ENCODE data around the gene VSTM4. TPM values are rescaled to one million over a fixed set of nuclear protein-coding genes. Genes with fewer than 3 reads are reported as not detected.

VSTM4 gene
- total RNA-seq (2014; rRNA removed; shearing (Covaris generic)): not detected in 2 replicates

- DNase-seq (ENCODE audit: low spot score): no peak
- in situ Hi-C loops (cut with HindIII; ENCODE audit: low sequenced_read_pairs): no loop called here
Measured at GRCh38 chr10:49115015-49115795, at the start of gene VSTM4. TSS of gene VSTM4 (minus strand) at chr10:49115522. CDS start at chr10:49115485, 37 bp downstream.

DNA sequence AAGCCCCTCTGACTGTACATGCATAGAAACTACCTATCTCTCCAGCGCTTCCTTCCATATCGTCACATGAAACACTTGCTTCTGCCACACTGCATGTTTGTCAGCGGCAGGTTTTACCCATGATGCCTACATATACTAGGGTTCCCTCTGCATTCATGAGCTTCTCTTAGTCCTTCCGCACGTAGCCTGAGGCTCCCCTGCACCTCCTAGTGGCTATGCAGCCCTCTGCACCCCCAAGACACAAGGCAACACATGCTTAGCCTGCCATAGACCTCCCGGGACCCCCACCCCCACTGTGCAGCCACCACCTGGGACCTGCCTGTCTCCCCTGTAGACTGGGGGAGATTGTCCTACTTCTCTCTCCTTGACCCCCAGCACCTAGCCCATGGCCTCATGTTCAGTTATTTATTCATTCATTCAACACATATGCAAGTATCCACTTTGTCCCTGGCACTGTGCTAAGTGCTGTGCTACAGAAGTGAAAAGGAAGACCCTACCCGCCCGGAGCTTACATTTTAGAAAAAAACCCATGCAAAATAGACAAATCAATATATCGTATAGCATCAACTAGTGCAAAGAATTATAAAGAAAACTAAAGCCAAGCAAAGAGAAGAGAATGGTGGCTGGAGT lies 49.4 kb upstream of the VSTM4 start:
- in situ Hi-C loops (cut with HindIII; ENCODE audit: low sequenced_read_pairs): no loop called here
- DNase-seq (ENCODE audit: low spot score): peak; percentile 14

DNA sequence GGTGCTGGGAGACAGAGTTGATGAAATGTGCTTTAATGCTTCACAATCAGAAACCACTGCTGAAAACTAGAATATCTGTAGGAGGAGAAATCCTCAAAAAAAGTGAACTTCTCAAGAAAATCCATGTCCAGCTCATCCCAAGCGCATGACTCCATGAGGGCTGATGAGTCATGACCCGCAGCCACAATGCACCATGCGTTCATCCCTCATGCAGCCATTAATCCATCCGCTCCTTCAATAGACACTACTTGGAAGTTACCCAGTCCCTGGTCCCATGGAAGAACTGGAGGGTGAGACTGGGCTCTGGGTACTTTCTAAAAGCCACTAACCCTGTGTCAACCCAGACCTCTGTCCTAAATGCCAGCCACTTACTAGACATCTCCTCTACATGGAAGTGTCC lies 48.4 kb upstream of the VSTM4 start:
- in situ Hi-C loops (cut with HindIII; ENCODE audit: low sequenced_read_pairs): no loop called here
- no peak for DNase-seq (ENCODE audit: low spot score)

DNA sequence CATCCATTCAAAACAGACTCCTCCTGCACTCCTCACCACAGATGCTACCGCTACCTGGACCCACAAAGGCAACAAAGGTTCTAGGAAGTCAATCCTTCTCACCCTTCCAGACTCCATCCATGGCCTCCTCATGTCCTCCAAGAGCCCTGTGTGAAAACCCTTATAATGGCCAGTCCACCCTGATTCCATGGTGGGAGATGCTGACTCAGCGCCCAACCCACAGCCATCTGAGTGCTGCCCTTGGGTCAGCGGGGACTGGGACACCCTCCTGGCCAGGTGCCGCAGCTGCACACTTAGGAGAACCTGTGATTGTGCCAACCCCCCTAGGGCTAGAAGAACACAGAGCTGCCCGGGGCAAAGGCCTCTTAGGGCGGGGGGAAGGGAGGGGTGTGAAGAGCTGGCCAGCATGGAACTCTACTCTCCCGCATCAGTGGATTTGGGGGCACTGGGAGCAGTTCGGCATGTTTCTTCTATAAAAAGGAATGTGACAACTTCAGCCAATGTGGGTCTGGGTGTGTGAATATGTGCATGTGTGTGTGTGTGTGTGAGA lies 47.5 kb upstream of the VSTM4 start:
- in situ Hi-C loops (cut with HindIII; ENCODE audit: low sequenced_read_pairs): no loop called here
- no peak for DNase-seq (ENCODE audit: low spot score)

DNA sequence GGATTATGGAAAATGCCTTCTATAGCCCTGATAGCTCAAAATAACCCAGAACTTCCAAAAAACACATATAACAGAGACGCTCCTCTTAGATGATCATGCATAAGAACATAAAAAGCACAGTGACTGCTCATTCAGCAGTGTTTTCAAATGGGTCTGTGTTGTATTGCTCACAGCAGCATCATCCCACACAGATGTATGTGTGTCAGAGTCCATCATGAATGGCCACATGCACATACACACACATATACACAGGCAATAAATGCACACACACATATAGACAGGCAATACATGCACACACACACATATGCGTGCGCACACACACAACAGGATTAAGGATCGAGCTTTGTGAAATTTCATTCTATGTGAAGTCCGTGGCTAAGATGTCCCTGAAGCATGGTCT lies 46.7 kb upstream of the VSTM4 start:
- no peak for DNase-seq (ENCODE audit: low spot score)
- in situ Hi-C loops (cut with HindIII; ENCODE audit: low sequenced_read_pairs): no loop called here

DNA sequence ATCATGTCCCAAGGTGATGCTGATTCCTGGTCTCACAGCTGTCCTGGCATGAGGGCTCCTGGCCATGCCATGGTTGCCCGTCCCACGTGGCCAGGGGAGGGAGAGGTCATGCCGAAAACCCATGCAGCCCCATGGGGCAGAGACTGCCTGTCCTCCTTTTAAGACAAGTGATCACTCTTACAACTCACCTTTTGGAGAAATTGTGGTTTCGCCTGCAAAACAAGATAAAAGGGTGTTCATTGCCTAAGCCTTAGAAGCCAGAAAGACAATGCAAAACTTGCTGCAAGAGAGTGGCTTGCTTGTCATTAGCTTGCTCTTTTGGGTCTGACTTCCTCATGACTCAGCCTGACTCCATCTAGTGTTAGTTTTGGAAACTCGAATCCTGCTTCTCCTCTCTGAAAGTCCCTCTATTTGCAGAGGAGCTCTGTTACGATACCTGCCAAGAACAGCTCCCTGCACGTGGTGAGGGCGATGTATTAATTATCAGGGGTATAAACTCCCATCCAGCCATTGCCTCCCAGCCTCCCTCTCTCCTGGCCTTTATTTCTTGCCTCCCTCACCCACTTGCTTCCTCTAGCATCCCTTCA lies 46.2 kb upstream of the VSTM4 start:
- in situ Hi-C loops (cut with HindIII; ENCODE audit: low sequenced_read_pairs): no loop called here
- DNase-seq (ENCODE audit: low spot score): peak; percentile 56

DNA sequence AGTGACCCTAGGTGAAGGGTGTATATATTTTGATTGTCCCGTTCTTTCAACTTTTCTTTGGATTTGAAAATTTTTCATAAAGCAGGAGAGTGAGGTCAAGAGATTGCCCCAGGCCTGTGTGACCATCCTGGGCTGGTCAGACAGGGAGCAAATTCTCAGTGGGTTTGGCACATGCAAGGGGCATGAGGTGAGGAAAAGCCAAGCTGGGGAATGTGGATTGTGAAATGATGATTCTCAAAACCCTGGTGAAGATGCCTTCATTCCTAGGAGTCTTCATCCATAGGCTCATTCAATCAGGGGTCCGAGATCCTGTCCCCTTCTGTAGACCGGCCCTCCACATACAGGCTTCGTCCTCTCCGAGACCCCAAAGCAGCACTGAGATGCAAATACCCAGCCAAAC lies 45.5 kb upstream of the VSTM4 start:
- DNase-seq (ENCODE audit: low spot score): no peak
- in situ Hi-C loops (cut with HindIII; ENCODE audit: low sequenced_read_pairs): no loop called here

- in situ Hi-C loops (cut with HindIII; ENCODE audit: low sequenced_read_pairs): no loop called here
Measured at GRCh38 chr10:49160110-49160509, 44.8 kb upstream of the VSTM4 start.

DNA sequence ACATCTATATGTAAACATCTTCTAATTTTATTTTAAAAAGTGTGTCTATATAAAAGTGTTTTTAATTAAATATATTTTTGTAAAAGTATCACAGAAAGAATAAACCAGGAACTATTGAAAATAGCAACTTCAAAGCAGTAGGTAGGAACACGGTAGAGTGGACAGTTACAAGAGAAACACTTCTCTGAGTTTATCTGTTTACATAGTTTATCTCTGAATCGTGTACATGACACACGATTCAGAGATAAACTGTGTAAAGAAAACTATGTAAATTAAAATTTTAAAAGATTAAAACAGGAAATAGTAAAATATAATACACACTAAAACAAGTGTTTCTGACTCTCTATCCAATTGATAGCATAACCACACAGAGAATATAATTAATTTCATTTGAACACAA lies 43.6 kb upstream of the VSTM4 start:
- no peak for DNase-seq (ENCODE audit: low spot score)
- in situ Hi-C loops (cut with HindIII; ENCODE audit: low sequenced_read_pairs): no loop called here

More at GRCh38 chr10:49160110-49160509, 44.8 kb upstream of the VSTM4 start:
- DNase-seq (ENCODE audit: low spot score): no peak

DNA sequence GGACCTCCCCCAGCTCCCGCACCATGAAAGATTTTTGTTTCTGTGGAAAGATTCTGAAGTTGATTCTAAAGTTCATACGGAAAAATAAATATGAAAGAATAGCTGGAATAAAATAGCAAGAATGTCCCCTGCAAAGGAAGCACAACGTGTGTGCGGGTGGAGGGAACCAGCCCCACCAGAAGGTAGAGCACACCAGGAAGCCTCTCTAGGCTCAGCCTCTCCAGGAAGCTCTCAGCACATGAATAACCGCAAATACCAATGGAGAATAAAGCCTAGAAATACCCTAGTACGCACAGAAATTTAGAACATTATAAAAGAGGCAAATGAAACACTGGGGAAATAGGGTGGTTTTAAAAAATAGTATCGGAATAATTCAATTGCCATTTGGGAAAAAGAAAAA lies 43.1 kb upstream of the VSTM4 start:
- in situ Hi-C loops (cut with HindIII; ENCODE audit: low sequenced_read_pairs): no loop called here
- DNase-seq (ENCODE audit: low spot score): no peak

DNA sequence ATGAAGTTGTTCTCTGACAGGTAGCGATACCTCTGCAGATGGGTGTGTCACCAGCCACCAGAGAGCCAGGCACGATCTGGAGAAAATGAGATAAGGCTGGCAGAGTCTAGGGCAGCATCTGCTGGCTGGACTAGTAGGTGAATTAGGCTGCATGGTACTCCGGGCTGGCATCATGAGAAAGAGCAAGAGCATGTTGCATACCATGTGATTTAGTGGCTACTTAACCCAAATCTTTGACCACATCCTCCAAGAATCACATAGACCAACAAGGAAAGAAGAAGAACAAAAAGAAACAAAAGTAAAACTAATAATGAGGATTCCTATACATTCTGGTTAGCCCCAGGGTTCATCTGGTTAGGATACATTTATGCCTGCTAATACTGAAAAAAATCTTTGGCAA lies 41.9 kb upstream of the VSTM4 start:
- in situ Hi-C loops (cut with HindIII; ENCODE audit: low sequenced_read_pairs): no loop called here

DNA sequence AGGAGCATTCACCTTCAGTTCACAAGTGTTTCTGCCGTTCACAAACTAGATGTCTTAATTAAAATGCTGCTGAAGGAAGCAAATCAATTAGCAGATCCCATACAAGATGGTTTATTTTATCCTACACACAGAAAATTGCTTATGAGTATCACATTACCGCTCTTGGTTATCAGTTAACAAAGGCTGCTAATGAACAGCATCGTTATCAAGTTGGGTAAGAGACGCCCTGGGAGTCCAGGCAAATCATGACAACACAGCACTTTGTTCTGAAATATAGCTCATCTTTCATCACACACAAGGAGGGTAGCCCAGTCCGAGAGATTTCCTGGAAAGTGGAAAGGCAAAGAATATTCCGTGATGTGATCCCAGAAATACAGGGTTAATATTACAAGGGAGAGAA lies 39.3 kb upstream of the VSTM4 start:
- in situ Hi-C loops (cut with HindIII; ENCODE audit: low sequenced_read_pairs): no loop called here
- DNase-seq (ENCODE audit: low spot score): no peak

More for the DNA sequence above, 41.9 kb upstream of the VSTM4 start:
- DNase-seq (ENCODE audit: low spot score): no peak

DNA sequence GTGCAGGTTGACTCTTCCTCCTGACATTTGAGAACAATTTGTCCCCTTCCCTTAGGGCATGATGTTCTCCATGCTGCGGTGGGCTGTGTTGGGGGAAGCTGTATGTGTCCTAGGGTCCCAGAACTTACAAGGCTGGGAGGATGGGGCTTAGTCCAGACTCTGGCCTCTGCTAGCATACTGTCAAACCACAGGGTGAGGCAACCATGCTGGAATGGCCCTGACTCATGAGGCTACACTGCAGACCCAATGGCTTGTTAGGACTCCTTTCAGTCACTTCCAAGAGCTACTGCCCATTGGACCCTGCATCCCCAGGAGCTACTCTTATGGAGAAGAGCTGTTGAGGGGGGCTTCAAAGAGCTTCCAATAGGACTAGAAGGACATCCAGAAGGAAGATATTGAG lies 38.6 kb upstream of the VSTM4 start:
- no peak for DNase-seq (ENCODE audit: low spot score)
- in situ Hi-C loops (cut with HindIII; ENCODE audit: low sequenced_read_pairs): no loop called here

GRCh38 chr10:49153115-49153514 lies 37.8 kb upstream of the VSTM4 start:
- no peak for DNase-seq (ENCODE audit: low spot score)
- in situ Hi-C loops (cut with HindIII; ENCODE audit: low sequenced_read_pairs): no loop called here

- no peak for DNase-seq (ENCODE audit: low spot score)
- in situ Hi-C loops (cut with HindIII; ENCODE audit: low sequenced_read_pairs): no loop called here
Measured at GRCh38 chr10:49152663-49153062, 37.3 kb upstream of the VSTM4 start.

DNA sequence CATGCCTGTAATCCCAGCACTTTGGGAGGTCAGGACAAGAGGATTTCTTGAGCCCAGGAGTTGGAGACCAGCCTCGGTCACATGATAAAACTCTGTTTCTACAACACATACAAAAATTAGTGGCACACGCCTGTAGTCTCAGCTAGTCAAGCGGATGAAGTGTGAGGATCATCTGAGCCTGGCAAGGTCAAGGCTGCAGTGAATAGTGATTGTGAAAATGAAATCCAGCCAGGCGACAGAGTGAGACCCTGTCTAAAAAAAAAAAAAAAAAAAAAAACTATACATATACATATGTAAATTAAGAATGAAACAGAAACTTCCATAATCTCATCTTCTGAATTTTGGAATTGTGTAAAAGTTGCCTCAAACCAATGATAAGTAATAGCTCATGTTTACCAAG lies 36.7 kb upstream of the VSTM4 start:
- DNase-seq (ENCODE audit: low spot score): no peak
- in situ Hi-C loops (cut with HindIII; ENCODE audit: low sequenced_read_pairs): no loop called here

GRCh38 chr10:49151481-49151880 lies 36.2 kb upstream of the VSTM4 start:
- DNase-seq (ENCODE audit: low spot score): no peak
- in situ Hi-C loops (cut with HindIII; ENCODE audit: low sequenced_read_pairs): no loop called here

DNA sequence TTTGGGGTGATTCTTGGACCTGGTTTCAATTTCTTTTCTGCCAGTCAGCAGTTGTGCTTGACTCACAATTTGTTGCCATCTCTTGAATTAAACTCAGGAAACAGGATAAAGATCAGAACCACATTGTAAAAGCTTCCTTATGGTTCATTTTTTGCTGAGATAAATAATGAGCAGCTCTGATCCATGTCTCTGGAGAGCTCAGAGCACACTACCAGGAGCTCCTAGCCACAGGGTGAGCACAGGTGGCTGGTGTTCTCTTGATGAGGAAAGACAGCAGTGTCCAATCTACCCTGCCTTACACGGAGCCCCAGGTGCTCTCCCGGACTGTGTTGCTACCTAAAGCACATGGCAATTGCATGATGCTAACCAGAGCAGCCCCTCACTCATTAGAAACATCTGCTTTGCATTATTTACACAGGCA lies 35.7 kb upstream of the VSTM4 start:
- in situ Hi-C loops (cut with HindIII; ENCODE audit: low sequenced_read_pairs): no loop called here
- DNase-seq (ENCODE audit: low spot score): no peak

GRCh38 chr10:49150426-49150825 lies 35.1 kb upstream of the VSTM4 start:
- no peak for DNase-seq (ENCODE audit: low spot score)
- in situ Hi-C loops (cut with HindIII; ENCODE audit: low sequenced_read_pairs): no loop called here

GRCh38 chr10:49149881-49150280 lies 34.6 kb upstream of the VSTM4 start:
- peak; percentile 93 for DNase-seq (ENCODE audit: low spot score)
- in situ Hi-C loops (cut with HindIII; ENCODE audit: low sequenced_read_pairs): no loop called here

All from G401 (cell line).